ENCODE data around the gene SDF2L1. TPM values are rescaled to one million over a fixed set of nuclear protein-coding genes. Genes with fewer than 3 reads are reported as not detected.
"Not testable (repeated sequence)": the region's sequence is repeated elsewhere in the genome, so short reads cannot be mapped to it uniquely, and the experiment has no call there.

Gene SDF2L1
- polyA plus RNA-seq (2012; ENCODE audit: insufficient read depth, insufficient read length): 79.9 TPM

- peak; percentile 97 for DNase-seq (ENCODE audit: low read depth, low spot score)
- H3K4me3 ChIP-seq (ENCODE audit: low read length): peak within 1 kb of the TSS; percentile 76
Observed at GRCh38 chr22:21641789-21642583, at the start of gene SDF2L1. Gene SDF2L1, plus strand, starts transcription at chr22:21642302. Its CDS starts 35 bp downstream, at chr22:21642337.

- no peak overlapping the region for H3K4me3 ChIP-seq (ENCODE audit: low read length)
- no peak for DNase-seq (ENCODE audit: low read depth, low spot score)
Observed at GRCh38 chr22:21592422-21592821, 49.7 kb upstream of the SDF2L1 start.

GRCh38 chr22:21593406-21594232 lies 48.5 kb upstream of the SDF2L1 start:
- DNase-seq (ENCODE audit: low read depth, low spot score): no peak
- no peak overlapping the region for H3K4me3 ChIP-seq (ENCODE audit: low read length)

GRCh38 chr22:21594865-21595452 lies 47.1 kb upstream of the SDF2L1 start:
- DNase-seq (ENCODE audit: low read depth, low spot score): no peak
- H3K4me3 ChIP-seq (ENCODE audit: low read length): no peak overlapping the region

- not testable (repeated sequence) for DNase-seq (ENCODE audit: low read depth, low spot score); H3K4me3 ChIP-seq (ENCODE audit: low read length)
Observed at GRCh38 chr22:21596356-21597135, 45.6 kb upstream of the SDF2L1 start.

- DNase-seq (ENCODE audit: low read depth, low spot score): no peak
- no peak overlapping the region for H3K4me3 ChIP-seq (ENCODE audit: low read length)
Observed at GRCh38 chr22:21598302-21598701, 43.8 kb upstream of the SDF2L1 start.

GRCh38 chr22:21599053-21599893 lies 42.8 kb upstream of the SDF2L1 start:
- no peak for DNase-seq (ENCODE audit: low read depth, low spot score)
- H3K4me3 ChIP-seq (ENCODE audit: low read length): no peak overlapping the region

GRCh38 chr22:21602579-21602978 lies 39.5 kb upstream of the SDF2L1 start:
- DNase-seq (ENCODE audit: low read depth, low spot score): no peak
- no peak overlapping the region for H3K4me3 ChIP-seq (ENCODE audit: low read length)

- no peak overlapping the region for H3K4me3 ChIP-seq (ENCODE audit: low read length)
- DNase-seq (ENCODE audit: low read depth, low spot score): no peak
Observed at GRCh38 chr22:21603973-21604372, 38.1 kb upstream of the SDF2L1 start.

GRCh38 chr22:21605887-21606564 lies 36.1 kb upstream of the SDF2L1 start:
- no peak for DNase-seq (ENCODE audit: low read depth, low spot score)
- H3K4me3 ChIP-seq (ENCODE audit: low read length): no peak overlapping the region

GRCh38 chr22:21606775-21607174 lies 35.3 kb upstream of the SDF2L1 start:
- H3K4me3 ChIP-seq (ENCODE audit: low read length): no peak overlapping the region
- DNase-seq (ENCODE audit: low read depth, low spot score): no peak

- H3K4me3 ChIP-seq (ENCODE audit: low read length); DNase-seq (ENCODE audit: low read depth, low spot score): not testable (repeated sequence)
Observed at GRCh38 chr22:21609556-21610157, 32.4 kb upstream of the SDF2L1 start.

- H3K4me3 ChIP-seq (ENCODE audit: low read length): no peak overlapping the region
- no peak for DNase-seq (ENCODE audit: low read depth, low spot score)
Observed at GRCh38 chr22:21611210-21611977, 30.7 kb upstream of the SDF2L1 start.

- no peak overlapping the region for H3K4me3 ChIP-seq (ENCODE audit: low read length)
- no peak for DNase-seq (ENCODE audit: low read depth, low spot score)
Observed at GRCh38 chr22:21612858-21613257, 29.2 kb upstream of the SDF2L1 start.

- no peak overlapping the region for H3K4me3 ChIP-seq (ENCODE audit: low read length)
- DNase-seq (ENCODE audit: low read depth, low spot score): no peak
Observed at GRCh38 chr22:21613553-21614233, 28.4 kb upstream of the SDF2L1 start.

- no peak for DNase-seq (ENCODE audit: low read depth, low spot score)
- no peak overlapping the region for H3K4me3 ChIP-seq (ENCODE audit: low read length)
Observed at GRCh38 chr22:21615731-21616130, 26.4 kb upstream of the SDF2L1 start.
